GM23338 (cell line): ENCODE measurements around the gene MOCOS. TPM values are rescaled to one million over a fixed set of nuclear protein-coding genes. Genes with fewer than 3 reads are reported as not detected.

Source experiments
- ATAC-seq: fragments of 200-7000 bp; cut with Tn5 transposase; 3 replicates; pipeline ENCODE4 v1.9.1; 2020
- DNase-seq: peaks from one replicate; pipeline ENCODE4 v3.0.0-alpha.2; 2015; ENCODE audit warnings: low spot score
- H2AFZ ChIP-seq: fragments of 200-600 bp; sonication (generic); 2 replicates; pipeline ENCODE4 v1.8.0; 2016; ENCODE audit warnings: antibody characterized with exemption, mild to moderate bottlenecking, moderate library complexity
- H3F3A ChIP-seq: fragments of 200-600 bp; sonication (generic); replicated peaks from 2 replicates; pipeline ENCODE4 v1.8.0; 2017; ENCODE audit warnings: antibody characterized with exemption, mixed run types, low read depth
- H3K27ac ChIP-seq: fragments of 200-600 bp; sonication (generic); 2 replicates; pipeline ENCODE4 v1.6.1; 2016; ENCODE audit warnings: low read depth
- H3K27me3 ChIP-seq: fragments of 200-600 bp; sonication (generic); 2 replicates; pipeline ENCODE4 v1.8.0; 2016; ENCODE audit warnings: mild to moderate bottlenecking, mixed run types, moderate library complexity; ENCODE audit not compliant: insufficient read depth
- H3K36me3 ChIP-seq: fragments of 200-600 bp; sonication (generic); 2 replicates; pipeline ENCODE4 v1.8.0; 2016; ENCODE audit warnings: mild to moderate bottlenecking; ENCODE audit not compliant: insufficient read depth
- H3K4me1 ChIP-seq: fragments of 200-600 bp; sonication (generic); 2 replicates; pipeline ENCODE4 v1.8.0; 2016; ENCODE audit warnings: mild to moderate bottlenecking, moderate library complexity; ENCODE audit not compliant: insufficient read depth
- H3K4me2 ChIP-seq: fragments of 200-600 bp; sonication (generic); 2 replicates; pipeline ENCODE4 v1.7.1; 2017; ENCODE audit warnings: mixed run types
- H3K4me3 ChIP-seq: fragments of 200-600 bp; sonication (generic); 2 replicates; pipeline ENCODE4 v1.6.1; 2016; ENCODE audit warnings: mixed run types
- H3K79me2 ChIP-seq: fragments of 200-600 bp; sonication (generic); replicated peaks from 2 replicates; pipeline ENCODE4 v1.8.0; 2017; ENCODE audit warnings: mild to moderate bottlenecking; ENCODE audit not compliant: insufficient read depth
- H3K9me2 ChIP-seq: fragments of 200-600 bp; sonication (generic); 2 replicates; pipeline ENCODE4 v1.8.0; 2017; ENCODE audit not compliant: insufficient read depth
- H4K20me1 ChIP-seq: fragments of 200-600 bp; sonication (generic); replicated peaks from 2 replicates; pipeline ENCODE4 v1.8.0; 2017; ENCODE audit warnings: mild to moderate bottlenecking; ENCODE audit not compliant: insufficient read depth
- H3K27ac Mint-ChIP-seq: 2 replicates; pipeline ENCODE4 v1.8.0; 2020; ENCODE audit warnings: inconsistent platforms, mild to moderate bottlenecking, moderate library complexity, mixed read lengths
- H3K27me3 Mint-ChIP-seq: 3 replicates; pipeline ENCODE4 v1.8.0; 2022; ENCODE audit warnings: low read depth, mild to moderate bottlenecking, moderate library complexity, mixed read lengths, inconsistent platforms; ENCODE audit not compliant: insufficient read depth, poor library complexity
- H3K36me3 Mint-ChIP-seq: 3 replicates; pipeline ENCODE4 v1.8.0; 2021; ENCODE audit warnings: low read depth, mild to moderate bottlenecking, inconsistent platforms, moderate library complexity, mixed read lengths
- H3K4me1 Mint-ChIP-seq: 3 replicates; pipeline ENCODE4 v1.8.0; 2020; ENCODE audit warnings: mild to moderate bottlenecking, inconsistent platforms, mixed read lengths
- H3K4me3 Mint-ChIP-seq: 3 replicates; pipeline ENCODE4 v1.8.0; 2021; ENCODE audit warnings: moderate library complexity, mild to moderate bottlenecking, inconsistent platforms, mixed read lengths
- H3K9me3 Mint-ChIP-seq: 3 replicates; pipeline ENCODE4 v1.8.0; 2020; ENCODE audit warnings: moderate library complexity, mild to moderate bottlenecking, inconsistent platforms, mixed read lengths
- CREB1 ChIP-seq: fragments of 250-450 bp; sonication (Bioruptor Pico); IDR thresholded peaks from 2 replicates; pipeline ENCODE4 v1.5.0; 2020; ENCODE audit warnings: low read depth, mild to moderate bottlenecking, moderate library complexity
- EZH2 ChIP-seq: fragments of 200-600 bp; sonication (generic); IDR thresholded peaks from one replicate; pipeline ENCODE4 v1.8.0; 2017; ENCODE audit warnings: antibody characterized with exemption, mild to moderate bottlenecking, low read depth; ENCODE audit not compliant: unreplicated experiment
- EZH2phosphoT487 ChIP-seq: fragments of 200-600 bp; sonication (generic); IDR thresholded peaks from one replicate; pipeline ENCODE4 v1.8.1; 2018; ENCODE audit warnings: antibody characterized with exemption; ENCODE audit not compliant: unreplicated experiment
- JUNB ChIP-seq: IDR thresholded peaks from one replicate; pipeline ENCODE4 v1.6.1; 2016; ENCODE audit warnings: antibody characterized with exemption; ENCODE audit not compliant: unreplicated experiment
- NANOG ChIP-seq: IDR thresholded peaks from 2 replicates; pipeline ENCODE4 v1.6.1; 2016; ENCODE audit warnings: antibody characterized with exemption, borderline replicate concordance
- POLR2AphosphoS5 ChIP-seq: IDR thresholded peaks from 2 replicates; pipeline ENCODE4 v1.6.1; 2016; ENCODE audit warnings: antibody characterized with exemption, low read depth
- STAT1 ChIP-seq: IDR thresholded peaks from one replicate; pipeline ENCODE4 v1.6.1; 2016; ENCODE audit warnings: antibody characterized with exemption; ENCODE audit not compliant: unreplicated experiment
- ZNF114 ChIP-seq: fragments of 250-450 bp; sonication (Bioruptor Pico); IDR thresholded peaks from 2 replicates; pipeline ENCODE4 v1.5.0; 2020; ENCODE audit warnings: mild to moderate bottlenecking, moderate library complexity
- ZNF331 ChIP-seq: fragments of 250-450 bp; sonication (Bioruptor Pico); IDR thresholded peaks from 2 replicates; pipeline ENCODE4 v1.5.0; 2020; ENCODE audit warnings: low read depth, mild to moderate bottlenecking, moderate library complexity
- polyA plus RNA-seq: library from polyadenylated mRNA; unstranded; fragments of >200 nt; fragmentation: Nextera tagmentation; extraction: Ambion mirVana; gene quantifications from 2 replicates; pipeline ENCODE4 v1.2.1, GENCODE V29; 2016
- total RNA-seq: library from RNA; depleted of rRNA; stranded (reverse); fragments of >200 nt; shearing (Covaris generic); gene quantifications from 2 replicates; pipeline ENCODE4 v1.2.3, GENCODE V29; 2014
- TF ChIP-seq, protein P1 (sequence below): fragments of 250-450 bp; sonication (Bioruptor Pico); IDR thresholded peaks from 2 replicates; pipeline ENCODE4 v1.5.0; 2020; ENCODE audit warnings: mild to moderate bottlenecking, moderate library complexity
- TF ChIP-seq, protein P2 (sequence below): IDR thresholded peaks from 2 replicates; pipeline ENCODE4 v1.6.1; 2016; ENCODE audit warnings: antibody characterized with exemption
- TF ChIP-seq, protein P3 (sequence below), 2 experiments: fragments of 200-600 bp in 1 of 2; sonication (generic) in 1 of 2; conservative IDR thresholded peaks; 2 replicates each; pipeline versions ENCODE4 v1.5.1 to v1.6.1; 2016 to 2017; ENCODE audit warnings: antibody characterized with exemption in 2 of 2, low read depth in 2 of 2, mild to moderate bottlenecking in 2 of 2, moderate library complexity in 1 of 2
- TF ChIP-seq, protein P4 (sequence below): IDR thresholded peaks from one replicate; pipeline ENCODE4 v1.6.1; 2018; ENCODE audit warnings: antibody characterized with exemption; ENCODE audit not compliant: unreplicated experiment

Gene MOCOS
- total and polyA plus RNA-seq, 2 experiments from 2014 or later = 3.9 to 7.2 TPM

DNA sequence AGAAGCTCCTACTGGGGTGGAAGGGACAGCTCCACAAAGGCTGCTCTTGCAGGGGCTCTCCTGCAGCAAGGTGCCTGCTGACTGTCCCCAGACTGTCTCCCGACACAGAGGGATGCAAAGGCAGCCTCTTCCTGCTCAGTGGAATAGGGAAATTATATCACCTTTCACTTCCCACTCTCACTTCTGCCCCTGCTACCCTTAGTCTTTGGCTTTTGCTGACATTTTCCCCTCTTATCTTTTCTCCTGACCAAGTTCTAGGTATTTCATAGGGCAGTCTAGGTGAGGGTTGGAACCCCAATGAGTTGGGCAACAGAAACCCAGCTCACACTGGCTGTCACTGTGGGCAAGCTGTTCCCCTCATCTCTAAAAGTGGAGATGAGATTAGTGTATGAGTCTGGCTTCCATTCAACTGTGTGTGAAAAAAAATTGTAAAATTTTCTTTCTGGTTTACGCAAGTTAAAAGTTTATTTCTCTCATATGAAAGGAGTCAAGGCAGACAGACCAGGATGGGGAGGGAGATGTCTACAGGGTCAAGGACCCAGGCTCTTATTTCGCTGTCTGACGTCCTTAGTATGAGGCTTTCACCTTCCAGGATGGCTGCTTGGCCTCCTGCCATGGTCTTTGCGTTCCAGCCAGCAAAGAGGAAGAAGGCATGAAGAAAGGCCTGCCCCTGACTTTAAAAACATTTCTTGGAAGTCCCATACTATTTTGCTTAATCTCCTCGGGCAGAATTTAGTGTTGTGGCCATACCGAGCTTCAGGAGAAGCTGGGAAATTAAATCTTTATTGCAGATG, 7.5 kb upstream of the MOCOS start:
- DNase-seq = no peak
- H3K27ac ChIP-seq = peak overlapping the region; percentile 33; the same call in 1 of the 2 replicates

More for the DNA sequence above, 7.5 kb upstream of the MOCOS start:
- TF ChIP-seq, protein P1, sequence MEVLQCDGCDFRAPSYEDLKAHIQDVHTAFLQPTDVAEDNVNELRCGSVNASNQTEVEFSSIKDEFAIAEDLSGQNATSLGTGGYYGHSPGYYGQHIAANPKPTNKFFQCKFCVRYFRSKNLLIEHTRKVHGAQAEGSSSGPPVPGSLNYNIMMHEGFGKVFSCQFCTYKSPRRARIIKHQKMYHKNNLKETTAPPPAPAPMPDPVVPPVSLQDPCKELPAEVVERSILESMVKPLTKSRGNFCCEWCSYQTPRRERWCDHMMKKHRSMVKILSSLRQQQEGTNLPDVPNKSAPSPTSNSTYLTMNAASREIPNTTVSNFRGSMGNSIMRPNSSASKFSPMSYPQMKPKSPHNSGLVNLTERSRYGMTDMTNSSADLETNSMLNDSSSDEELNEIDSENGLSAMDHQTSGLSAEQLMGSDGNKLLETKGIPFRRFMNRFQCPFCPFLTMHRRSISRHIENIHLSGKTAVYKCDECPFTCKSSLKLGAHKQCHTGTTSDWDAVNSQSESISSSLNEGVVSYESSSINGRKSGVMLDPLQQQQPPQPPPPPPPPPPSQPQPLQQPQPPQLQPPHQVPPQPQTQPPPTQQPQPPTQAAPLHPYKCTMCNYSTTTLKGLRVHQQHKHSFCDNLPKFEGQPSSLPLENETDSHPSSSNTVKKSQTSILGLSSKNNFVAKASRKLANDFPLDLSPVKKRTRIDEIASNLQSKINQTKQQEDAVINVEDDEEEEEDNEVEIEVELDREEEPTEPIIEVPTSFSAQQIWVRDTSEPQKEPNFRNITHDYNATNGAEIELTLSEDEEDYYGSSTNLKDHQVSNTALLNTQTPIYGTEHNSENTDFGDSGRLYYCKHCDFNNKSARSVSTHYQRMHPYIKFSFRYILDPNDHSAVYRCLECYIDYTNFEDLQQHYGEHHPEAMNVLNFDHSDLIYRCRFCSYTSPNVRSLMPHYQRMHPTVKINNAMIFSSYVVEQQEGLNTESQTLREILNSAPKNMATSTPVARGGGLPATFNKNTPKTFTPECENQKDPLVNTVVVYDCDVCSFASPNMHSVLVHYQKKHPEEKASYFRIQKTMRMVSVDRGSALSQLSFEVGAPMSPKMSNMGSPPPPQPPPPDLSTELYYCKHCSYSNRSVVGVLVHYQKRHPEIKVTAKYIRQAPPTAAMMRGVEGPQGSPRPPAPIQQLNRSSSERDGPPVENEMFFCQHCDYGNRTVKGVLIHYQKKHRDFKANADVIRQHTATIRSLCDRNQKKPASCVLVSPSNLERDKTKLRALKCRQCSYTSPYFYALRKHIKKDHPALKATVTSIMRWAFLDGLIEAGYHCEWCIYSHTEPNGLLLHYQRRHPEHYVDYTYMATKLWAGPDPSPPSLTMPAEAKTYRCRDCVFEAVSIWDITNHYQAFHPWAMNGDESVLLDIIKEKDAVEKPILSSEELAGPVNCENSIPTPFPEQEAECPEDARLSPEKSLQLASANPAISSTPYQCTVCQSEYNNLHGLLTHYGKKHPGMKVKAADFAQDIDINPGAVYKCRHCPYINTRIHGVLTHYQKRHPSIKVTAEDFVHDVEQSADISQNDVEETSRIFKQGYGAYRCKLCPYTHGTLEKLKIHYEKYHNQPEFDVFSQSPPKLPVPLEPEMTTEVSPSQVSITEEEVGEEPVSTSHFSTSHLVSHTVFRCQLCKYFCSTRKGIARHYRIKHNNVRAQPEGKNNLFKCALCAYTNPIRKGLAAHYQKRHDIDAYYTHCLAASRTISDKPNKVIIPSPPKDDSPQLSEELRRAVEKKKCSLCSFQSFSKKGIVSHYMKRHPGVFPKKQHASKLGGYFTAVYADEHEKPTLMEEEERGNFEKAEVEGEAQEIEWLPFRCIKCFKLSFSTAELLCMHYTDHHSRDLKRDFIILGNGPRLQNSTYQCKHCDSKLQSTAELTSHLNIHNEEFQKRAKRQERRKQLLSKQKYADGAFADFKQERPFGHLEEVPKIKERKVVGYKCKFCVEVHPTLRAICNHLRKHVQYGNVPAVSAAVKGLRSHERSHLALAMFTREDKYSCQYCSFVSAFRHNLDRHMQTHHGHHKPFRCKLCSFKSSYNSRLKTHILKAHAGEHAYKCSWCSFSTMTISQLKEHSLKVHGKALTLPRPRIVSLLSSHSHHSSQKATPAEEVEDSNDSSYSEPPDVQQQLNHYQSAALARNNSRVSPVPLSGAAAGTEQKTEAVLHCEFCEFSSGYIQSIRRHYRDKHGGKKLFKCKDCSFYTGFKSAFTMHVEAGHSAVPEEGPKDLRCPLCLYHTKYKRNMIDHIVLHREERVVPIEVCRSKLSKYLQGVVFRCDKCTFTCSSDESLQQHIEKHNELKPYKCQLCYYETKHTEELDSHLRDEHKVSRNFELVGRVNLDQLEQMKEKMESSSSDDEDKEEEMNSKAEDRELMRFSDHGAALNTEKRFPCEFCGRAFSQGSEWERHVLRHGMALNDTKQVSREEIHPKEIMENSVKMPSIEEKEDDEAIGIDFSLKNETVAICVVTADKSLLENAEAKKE = no peak
- TF ChIP-seq, protein P2, sequence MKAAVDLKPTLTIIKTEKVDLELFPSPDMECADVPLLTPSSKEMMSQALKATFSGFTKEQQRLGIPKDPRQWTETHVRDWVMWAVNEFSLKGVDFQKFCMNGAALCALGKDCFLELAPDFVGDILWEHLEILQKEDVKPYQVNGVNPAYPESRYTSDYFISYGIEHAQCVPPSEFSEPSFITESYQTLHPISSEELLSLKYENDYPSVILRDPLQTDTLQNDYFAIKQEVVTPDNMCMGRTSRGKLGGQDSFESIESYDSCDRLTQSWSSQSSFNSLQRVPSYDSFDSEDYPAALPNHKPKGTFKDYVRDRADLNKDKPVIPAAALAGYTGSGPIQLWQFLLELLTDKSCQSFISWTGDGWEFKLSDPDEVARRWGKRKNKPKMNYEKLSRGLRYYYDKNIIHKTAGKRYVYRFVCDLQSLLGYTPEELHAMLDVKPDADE = no peak
- TF ChIP-seq, protein P3, sequence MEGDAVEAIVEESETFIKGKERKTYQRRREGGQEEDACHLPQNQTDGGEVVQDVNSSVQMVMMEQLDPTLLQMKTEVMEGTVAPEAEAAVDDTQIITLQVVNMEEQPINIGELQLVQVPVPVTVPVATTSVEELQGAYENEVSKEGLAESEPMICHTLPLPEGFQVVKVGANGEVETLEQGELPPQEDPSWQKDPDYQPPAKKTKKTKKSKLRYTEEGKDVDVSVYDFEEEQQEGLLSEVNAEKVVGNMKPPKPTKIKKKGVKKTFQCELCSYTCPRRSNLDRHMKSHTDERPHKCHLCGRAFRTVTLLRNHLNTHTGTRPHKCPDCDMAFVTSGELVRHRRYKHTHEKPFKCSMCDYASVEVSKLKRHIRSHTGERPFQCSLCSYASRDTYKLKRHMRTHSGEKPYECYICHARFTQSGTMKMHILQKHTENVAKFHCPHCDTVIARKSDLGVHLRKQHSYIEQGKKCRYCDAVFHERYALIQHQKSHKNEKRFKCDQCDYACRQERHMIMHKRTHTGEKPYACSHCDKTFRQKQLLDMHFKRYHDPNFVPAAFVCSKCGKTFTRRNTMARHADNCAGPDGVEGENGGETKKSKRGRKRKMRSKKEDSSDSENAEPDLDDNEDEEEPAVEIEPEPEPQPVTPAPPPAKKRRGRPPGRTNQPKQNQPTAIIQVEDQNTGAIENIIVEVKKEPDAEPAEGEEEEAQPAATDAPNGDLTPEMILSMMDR (conservative IDR thresholded peaks at IDR 0.05; ENCODE audit: low read depth in 2 of 2) = no peak
- TF ChIP-seq JUNB (no peak), NANOG (no peak), EZH2 (no peak), ZNF114 (CRISPR knock-in tag) (no peak), ZNF331 (CRISPR knock-in tag) (no peak), EZH2phosphoT487 (no peak), POLR2AphosphoS5 (no peak), STAT1 (no peak), CREB1 (CRISPR knock-in tag) (no peak)
- TF ChIP-seq, protein P4, sequence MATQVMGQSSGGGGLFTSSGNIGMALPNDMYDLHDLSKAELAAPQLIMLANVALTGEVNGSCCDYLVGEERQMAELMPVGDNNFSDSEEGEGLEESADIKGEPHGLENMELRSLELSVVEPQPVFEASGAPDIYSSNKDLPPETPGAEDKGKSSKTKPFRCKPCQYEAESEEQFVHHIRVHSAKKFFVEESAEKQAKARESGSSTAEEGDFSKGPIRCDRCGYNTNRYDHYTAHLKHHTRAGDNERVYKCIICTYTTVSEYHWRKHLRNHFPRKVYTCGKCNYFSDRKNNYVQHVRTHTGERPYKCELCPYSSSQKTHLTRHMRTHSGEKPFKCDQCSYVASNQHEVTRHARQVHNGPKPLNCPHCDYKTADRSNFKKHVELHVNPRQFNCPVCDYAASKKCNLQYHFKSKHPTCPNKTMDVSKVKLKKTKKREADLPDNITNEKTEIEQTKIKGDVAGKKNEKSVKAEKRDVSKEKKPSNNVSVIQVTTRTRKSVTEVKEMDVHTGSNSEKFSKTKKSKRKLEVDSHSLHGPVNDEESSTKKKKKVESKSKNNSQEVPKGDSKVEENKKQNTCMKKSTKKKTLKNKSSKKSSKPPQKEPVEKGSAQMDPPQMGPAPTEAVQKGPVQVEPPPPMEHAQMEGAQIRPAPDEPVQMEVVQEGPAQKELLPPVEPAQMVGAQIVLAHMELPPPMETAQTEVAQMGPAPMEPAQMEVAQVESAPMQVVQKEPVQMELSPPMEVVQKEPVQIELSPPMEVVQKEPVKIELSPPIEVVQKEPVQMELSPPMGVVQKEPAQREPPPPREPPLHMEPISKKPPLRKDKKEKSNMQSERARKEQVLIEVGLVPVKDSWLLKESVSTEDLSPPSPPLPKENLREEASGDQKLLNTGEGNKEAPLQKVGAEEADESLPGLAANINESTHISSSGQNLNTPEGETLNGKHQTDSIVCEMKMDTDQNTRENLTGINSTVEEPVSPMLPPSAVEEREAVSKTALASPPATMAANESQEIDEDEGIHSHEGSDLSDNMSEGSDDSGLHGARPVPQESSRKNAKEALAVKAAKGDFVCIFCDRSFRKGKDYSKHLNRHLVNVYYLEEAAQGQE = no peak
- Mint-ChIP-seq H3K27ac (no peak overlapping the region), H3K9me3 (no peaks in the 10 kb centered on the region), H3K4me1 (peaks cover 12% of the 10 kb centered on the region), H3K27me3 (peaks cover 2% of the 10 kb centered on the region), H3K36me3 (peaks cover 13% of the 10 kb centered on the region), H3K4me3 (no peak overlapping the region)
- peaks cover 1% of the 10 kb centered on the region; the same call in 1 of the 2 replicates for H3K27me3 ChIP-seq
- H3K9me2 ChIP-seq = no peaks in the 10 kb centered on the region
- no peaks in the 10 kb centered on the region for H3F3A ChIP-seq
- H3K4me2 ChIP-seq = no peak overlapping the region
- H2AFZ ChIP-seq = no peak overlapping the region
- H3K36me3 ChIP-seq = peaks cover 8% of the 10 kb centered on the region
- no peak overlapping the region for H3K4me3 ChIP-seq
- H3K79me2 ChIP-seq = no peaks in the 10 kb centered on the region
- no peaks in the 10 kb centered on the region for H4K20me1 ChIP-seq
- peak; percentile 14; the same call in 2 of the 3 replicates for ATAC-seq
- H3K4me1 ChIP-seq = no peaks in the 10 kb centered on the region
